NCI-H1930 (cell line): ENCODE results near the gene TAGLN.
A peak's percentile ranks its signal among the peaks of the same experiment; 100 is the strongest.

Source experiments
- DNase-seq, 2 experiments: peaks; one replicate each; lab custom pipeline; 2025; lab: John Stamatoyannopoulos, UW

The TAGLN gene

GRCh38 chr11:117199053-117199915 is at the start of gene TAGLN:
Gene TAGLN, plus strand, starts transcription at chr11:117199370. Its CDS starts 3,644 bp downstream, at chr11:117203014.
- no peak for DNase-seq

GRCh38 chr11:117152066-117152465 is 47.1 kb upstream of the TAGLN start:
- no peak for DNase-seq

- DNase-seq, result no peak
Observed at GRCh38 chr11:117154468-117154867, 44.7 kb upstream of the TAGLN start.

GRCh38 chr11:117157507-117157906 is 41.7 kb upstream of the TAGLN start:
- DNase-seq, result no peak

- DNase-seq, result no peak
Observed at GRCh38 chr11:117159892-117160291, 39.3 kb upstream of the TAGLN start.

- DNase-seq, result no peak
Observed at GRCh38 chr11:117160826-117161225, 38.3 kb upstream of the TAGLN start.

GRCh38 chr11:117166491-117166890 is 32.7 kb upstream of the TAGLN start:
- no peak for DNase-seq

- DNase-seq, result no peak
Observed at GRCh38 chr11:117169736-117170135, 29.4 kb upstream of the TAGLN start.

- DNase-seq, result no peak
Observed at GRCh38 chr11:117170210-117170609, 29.0 kb upstream of the TAGLN start.

- DNase-seq, result no peak
Observed at GRCh38 chr11:117171007-117171403, 28.2 kb upstream of the TAGLN start.

GRCh38 chr11:117171404-117172061 is 27.6 kb upstream of the TAGLN start:
- no peak for DNase-seq

- DNase-seq, result no peak
Observed at GRCh38 chr11:117172724-117173421, 26.3 kb upstream of the TAGLN start.

GRCh38 chr11:117175104-117175503 is 24.1 kb upstream of the TAGLN start:
- no peak for DNase-seq

GRCh38 chr11:117175781-117176180 is 23.4 kb upstream of the TAGLN start:
- no peak for DNase-seq

GRCh38 chr11:117176186-117176585 is 23.0 kb upstream of the TAGLN start:
- DNase-seq, result no peak

GRCh38 chr11:117177534-117178209 is 21.5 kb upstream of the TAGLN start:
- DNase-seq, result no peak

- peak; percentile 83 to 90 for DNase-seq
Observed at GRCh38 chr11:117178210-117179034, 20.7 kb upstream of the TAGLN start, which contains the start of gene SIDT2. Gene SIDT2, plus strand, starts transcription at chr11:117178743. Its CDS starts 521 bp downstream, at chr11:117179264.

- no peak for DNase-seq
Observed at GRCh38 chr11:117179048-117179999, 19.8 kb upstream of the TAGLN start.

- DNase-seq, result no peak
Observed at GRCh38 chr11:117180020-117180419, 19.1 kb upstream of the TAGLN start.
